MM.1S (cell line): ENCODE data around the gene SLIT3.

Source experiments
- CTCF ChIP-seq: fragments of 300-600 bp; sonication (generic); IDR thresholded peaks from 2 replicates; pipeline ENCODE4 v1.5.1; 2016; ENCODE audit warnings: antibody characterized with exemption, low read length, mixed read lengths
- EZH2 ChIP-seq: fragments of 300-600 bp; sonication (generic); optimal IDR thresholded peaks from 2 replicates; pipeline ENCODE3; 2017; ENCODE audit warnings: low read depth, mild to moderate bottlenecking, antibody characterized with exemption, low read length, mixed read lengths

- TF ChIP-seq EZH2, result no peak
- TF ChIP-seq CTCF, result no peak
Observed at GRCh38 chr5:168667301-168667840, 633.6 kb downstream of the SLIT3 start.
